Omental fat pad (tissue), 4 donors: ENCODE measurements around the gene SDK2. TPM values are rescaled to one million over a fixed set of nuclear protein-coding genes. Genes with fewer than 3 reads are reported as not detected.
A peak's percentile ranks its signal among the peaks of the same experiment; 100 is the strongest.
"Not testable (repeated sequence)": the region's sequence is repeated elsewhere in the genome, so short reads cannot be mapped to it uniquely, and the experiment has no call there.

Experiments
- ATAC-seq: fragments of 150-250 bp; one replicate; pipeline ENCODE4 v1.9.1; 2016; ENCODE audit warnings: mild to moderate bottlenecking, moderate library complexity; ENCODE audit not compliant: low FRiP score
- DNase-seq: peaks from one replicate; pipeline ENCODE4 v3.0.0-alpha.2; 2019; ENCODE audit warnings: low spot score
- total RNA-seq, 4 donors: library from RNA; depleted of rRNA; stranded (reverse); fragments of >200 nt; gene quantifications; one replicate each; pipeline ENCODE4 v1.1.0, GENCODE V29; 2016
- TF ChIP-seq, protein P1 (sequence below), 3 donors: fragments of 450-650 bp; IDR thresholded peaks; one replicate each; pipeline ENCODE4 v1.5.1; 2016 to 2017; ENCODE audit warnings: antibody characterized with exemption in 3 of 3, mild to moderate bottlenecking in 3 of 3, moderate library complexity in 2 of 3

Gene SDK2
- total RNA-seq, 4 donors from 2014 or later, result 0.46 to 1.4 (median 0.64) TPM

DNA sequence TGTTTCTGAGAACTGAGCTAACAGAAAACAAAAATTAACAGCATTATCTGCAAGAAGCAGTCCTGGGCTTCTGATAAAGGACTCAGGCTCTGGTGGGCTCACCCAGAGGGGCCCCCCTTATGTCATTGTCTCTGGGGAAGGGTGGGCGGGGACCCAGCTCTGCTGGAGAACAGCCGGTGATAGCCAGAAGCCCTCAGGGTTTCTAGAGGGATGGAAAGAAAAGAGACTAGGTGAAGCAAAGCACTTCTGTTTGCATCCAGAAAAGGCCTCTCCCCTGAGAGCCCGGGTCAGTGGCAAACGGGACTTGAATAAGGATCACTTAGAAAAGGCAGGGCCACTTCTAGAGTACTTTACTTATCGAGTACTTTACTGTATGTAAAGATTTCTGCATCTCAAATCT is 325.4 kb downstream of the SDK2 start:
- ATAC-seq, result no peak
- DNase-seq, result no peak
- TF ChIP-seq, protein P1, sequence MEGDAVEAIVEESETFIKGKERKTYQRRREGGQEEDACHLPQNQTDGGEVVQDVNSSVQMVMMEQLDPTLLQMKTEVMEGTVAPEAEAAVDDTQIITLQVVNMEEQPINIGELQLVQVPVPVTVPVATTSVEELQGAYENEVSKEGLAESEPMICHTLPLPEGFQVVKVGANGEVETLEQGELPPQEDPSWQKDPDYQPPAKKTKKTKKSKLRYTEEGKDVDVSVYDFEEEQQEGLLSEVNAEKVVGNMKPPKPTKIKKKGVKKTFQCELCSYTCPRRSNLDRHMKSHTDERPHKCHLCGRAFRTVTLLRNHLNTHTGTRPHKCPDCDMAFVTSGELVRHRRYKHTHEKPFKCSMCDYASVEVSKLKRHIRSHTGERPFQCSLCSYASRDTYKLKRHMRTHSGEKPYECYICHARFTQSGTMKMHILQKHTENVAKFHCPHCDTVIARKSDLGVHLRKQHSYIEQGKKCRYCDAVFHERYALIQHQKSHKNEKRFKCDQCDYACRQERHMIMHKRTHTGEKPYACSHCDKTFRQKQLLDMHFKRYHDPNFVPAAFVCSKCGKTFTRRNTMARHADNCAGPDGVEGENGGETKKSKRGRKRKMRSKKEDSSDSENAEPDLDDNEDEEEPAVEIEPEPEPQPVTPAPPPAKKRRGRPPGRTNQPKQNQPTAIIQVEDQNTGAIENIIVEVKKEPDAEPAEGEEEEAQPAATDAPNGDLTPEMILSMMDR (IDR thresholded peaks at IDR 0.05), result no peak

DNA sequence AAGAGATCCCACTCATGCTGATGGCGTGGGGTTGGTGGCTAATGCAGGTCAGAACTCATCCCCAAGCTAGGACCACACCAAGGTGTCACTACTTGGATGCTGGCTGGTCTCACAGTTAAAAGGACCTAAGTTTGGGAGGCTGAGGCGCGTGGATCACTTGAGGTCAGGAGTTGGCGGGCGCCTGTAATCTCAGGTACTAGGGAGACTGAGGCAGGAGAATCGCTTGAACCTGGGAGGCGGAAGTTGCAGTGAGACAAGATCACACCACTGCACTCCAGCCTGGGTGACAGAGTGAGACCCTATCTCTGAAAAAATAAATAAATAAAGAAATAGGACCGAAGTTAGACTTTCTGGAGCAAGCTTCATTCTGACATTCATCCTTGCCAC is 325.8 kb downstream of the SDK2 start:
- TF ChIP-seq, protein P1 (IDR thresholded peaks at IDR 0.05), result no peak
- DNase-seq (no peak), ATAC-seq (no peak)

DNA sequence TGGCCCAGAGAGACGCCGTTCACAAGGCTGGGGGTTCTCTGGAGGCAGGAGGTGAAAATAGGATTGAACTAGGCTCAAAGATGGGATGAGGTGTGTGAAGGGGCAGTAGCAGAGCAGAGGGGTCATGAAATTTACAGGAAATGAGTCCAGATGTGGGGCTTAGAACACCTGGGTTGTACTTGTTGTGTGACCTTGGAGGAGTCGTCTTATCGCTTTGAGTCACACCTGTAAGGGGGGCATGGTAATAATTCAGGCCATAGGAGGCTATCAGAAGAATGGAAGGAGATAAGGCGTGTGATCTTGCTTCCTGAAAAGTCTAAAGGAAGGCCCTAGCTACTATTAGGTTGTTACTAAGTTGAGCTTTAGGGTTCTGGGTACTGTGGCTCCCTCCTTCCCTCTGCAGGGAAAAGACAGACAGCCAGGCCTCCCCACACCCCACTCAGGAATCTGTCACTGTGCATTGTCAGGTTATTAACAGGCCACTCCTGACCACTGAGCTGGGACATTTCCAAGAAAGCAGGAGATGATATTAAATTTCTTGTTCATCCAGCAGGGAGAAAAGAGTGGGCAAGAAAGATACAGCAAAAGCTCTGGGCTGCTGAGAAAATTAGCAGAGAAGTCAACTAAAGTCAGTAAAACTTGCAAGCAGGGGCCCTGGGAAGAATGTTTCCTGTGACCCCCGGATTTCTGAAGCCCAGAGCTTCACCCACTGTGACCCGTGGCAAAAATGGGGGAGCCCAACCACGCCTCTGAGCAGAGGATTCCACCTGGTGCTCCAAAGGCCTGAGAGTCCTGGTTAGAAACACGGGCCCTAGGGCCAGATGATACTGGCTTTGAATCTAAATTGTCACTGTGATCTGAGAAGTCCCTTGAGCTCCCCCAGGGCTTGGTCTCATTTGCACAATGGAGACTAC is 326.5 kb downstream of the SDK2 start:
- no peak for DNase-seq
- TF ChIP-seq, protein P1 (IDR thresholded peaks at IDR 0.05), result no peak
- no peak for ATAC-seq

DNA sequence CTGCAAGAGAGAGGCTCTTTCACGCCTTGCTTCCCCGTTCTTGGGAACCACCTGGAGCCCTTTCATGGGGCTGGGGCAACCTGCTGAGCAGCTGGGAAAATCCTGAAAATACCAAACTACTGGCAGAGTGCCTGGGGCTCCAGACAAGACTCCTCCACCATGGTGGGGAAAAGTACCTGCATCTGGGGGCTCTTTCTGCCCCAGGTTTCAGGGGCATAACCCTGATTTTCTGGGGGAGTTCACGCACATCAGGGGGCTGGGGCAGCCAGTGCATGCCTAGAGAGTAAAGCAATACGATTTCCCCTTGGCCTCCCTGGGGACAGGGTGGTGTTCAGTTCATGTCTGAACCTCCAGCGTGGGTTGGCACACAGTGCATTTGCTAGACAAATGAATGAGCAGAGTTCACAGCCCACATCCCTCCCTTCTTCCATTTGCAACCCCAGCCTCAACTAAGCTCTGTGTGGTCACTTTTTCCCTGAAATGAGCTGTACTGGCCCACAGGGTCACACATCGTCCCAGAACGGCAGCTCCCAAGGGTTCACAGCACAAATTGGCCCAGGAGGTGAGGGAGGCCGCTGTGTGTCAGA is 327.2 kb downstream of the SDK2 start:
- DNase-seq (no peak), ATAC-seq (peak; percentile 28)
- TF ChIP-seq, protein P1 (IDR thresholded peaks at IDR 0.05), result no peak

DNA sequence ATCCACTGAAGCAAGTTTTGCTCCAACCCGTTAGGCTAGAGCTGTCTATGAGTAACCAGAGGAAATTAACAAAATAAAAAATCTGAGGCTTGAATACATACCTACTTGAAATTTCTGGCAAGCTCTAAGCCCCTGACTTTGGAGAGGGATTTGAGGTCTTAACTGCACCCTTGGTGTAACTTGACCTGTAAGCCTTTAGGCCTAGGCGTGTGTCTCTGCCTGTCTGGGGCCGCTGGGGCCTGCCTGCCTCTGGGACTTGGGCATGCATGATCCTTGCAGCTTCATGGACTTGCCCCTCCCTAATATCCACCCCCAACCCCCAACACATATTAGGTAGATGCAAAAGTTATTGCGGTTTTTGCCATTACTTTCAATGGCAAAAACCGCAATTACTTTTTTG is 328.8 kb downstream of the SDK2 start:
- TF ChIP-seq, protein P1 (IDR thresholded peaks at IDR 0.05), result no peak
- ATAC-seq (no peak), DNase-seq (no peak)

DNA sequence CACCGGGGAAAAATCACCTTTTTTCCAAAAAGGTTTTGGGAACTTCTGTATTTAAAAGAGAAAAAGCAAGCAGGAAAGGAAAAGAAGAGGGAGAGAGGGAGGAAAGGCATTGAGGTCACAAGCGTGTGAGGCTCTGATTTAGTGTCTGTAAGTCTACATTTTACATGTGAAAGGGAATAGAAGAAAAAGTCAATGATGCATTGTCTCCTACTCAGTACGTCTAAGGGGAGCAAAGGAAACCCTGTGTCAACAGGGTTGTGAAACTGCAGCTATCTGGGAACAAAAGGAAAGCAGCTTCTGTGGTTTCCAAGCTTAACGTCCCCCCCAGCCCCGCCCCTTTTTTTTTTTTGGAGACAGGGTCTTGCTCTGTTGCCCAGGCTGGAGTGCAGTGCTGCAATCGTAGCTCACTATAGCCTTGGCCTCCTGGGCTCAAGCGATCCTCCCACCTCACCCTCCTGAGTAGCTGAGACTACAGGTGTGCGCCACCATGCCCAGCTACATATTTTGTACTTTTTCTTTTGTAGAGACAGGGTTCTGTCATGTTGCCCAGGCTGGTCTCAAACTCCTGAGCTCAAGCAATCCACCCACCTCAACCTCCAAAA is 330.6 kb downstream of the SDK2 start:
- DNase-seq (no peak), ATAC-seq (no peak)
- TF ChIP-seq, protein P1 (IDR thresholded peaks at IDR 0.05), result no peak

DNA sequence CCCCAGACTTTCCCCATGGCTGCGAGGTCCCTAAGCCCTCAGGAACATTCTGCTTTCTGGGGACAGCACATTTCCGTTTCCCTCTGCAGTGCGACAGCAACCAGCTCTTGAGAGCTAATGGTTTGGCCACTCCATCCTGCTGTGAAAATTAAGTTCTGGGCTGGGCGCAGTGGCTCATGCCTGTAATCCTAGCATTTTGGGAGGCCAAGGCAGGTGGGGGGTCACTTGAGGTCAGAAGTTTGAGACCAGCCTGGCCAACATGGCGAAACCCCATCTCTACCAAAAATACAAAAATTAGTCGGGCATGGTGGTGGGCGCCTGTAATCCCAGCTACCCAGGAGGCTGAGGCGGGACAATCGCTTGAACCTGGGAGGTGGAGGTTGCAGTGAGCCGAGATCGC is 331.4 kb downstream of the SDK2 start:
- DNase-seq, ATAC-seq: not testable (repeated sequence)
